NCI-H2227 (cell line): Measurements from ENCODE around the gene CRACDL.

Source experiments
- DNase-seq: peaks from one replicate; lab custom pipeline; 2025; ENCODE audit not compliant: unreplicated experiment; lab: John Stamatoyannopoulos, UW

CRACDL gene

GRCh38 chr2:98935777-98936352 lies at the start of gene CRACDL:
CRACDL (minus strand) TSS chr2:98936225; CDS start chr2:98846800, 89,425 bp downstream.
- DNase-seq, result peak; percentile 43

DNA sequence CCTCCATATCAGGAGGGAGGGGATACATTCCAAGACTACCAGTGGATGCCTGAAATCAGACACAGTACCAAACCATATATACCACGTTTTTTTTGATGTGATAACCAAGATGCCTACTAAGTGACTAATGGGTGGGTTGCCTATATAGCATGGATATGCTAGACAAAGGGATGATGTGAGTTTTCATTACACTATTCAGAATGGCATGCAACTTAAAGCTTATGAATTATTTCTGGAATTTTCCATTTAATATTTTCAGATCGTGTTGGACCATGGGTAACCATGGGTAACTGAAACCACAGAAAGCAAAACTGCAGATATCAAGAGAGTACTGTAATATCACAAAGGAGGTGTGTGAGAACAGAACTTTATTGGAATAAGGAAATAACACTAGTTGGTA lies 39.6 kb upstream of the CRACDL start:
- no peak for DNase-seq

DNA sequence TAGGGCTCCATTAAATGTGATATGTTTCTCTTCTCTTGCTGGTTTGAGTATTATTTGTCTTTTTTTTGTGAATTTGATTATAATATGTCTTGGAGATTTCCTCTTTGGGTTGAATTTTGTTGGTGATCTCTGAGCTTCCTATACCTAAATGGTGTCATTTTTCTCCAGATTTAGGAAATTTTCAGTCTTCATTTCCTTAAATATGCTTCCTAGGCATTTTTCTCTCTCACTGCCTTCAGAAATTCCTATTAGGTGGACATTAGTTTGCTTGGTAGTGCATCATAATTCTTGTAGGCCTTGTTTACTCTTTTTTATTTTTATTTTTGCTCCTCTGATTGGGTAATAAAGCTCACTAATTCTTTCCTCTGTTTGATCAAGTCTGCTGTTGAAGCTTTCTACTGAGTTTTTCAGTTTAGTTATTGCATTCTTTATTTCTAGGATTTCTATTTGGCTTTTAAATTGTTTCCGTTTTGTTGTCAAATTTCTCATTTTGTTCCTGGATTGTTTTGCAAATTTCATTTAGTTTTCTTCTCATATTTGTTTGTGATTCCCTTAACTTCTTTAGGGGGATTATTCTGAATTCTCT lies 36.6 kb upstream of the CRACDL start:
- no peak for DNase-seq

DNA sequence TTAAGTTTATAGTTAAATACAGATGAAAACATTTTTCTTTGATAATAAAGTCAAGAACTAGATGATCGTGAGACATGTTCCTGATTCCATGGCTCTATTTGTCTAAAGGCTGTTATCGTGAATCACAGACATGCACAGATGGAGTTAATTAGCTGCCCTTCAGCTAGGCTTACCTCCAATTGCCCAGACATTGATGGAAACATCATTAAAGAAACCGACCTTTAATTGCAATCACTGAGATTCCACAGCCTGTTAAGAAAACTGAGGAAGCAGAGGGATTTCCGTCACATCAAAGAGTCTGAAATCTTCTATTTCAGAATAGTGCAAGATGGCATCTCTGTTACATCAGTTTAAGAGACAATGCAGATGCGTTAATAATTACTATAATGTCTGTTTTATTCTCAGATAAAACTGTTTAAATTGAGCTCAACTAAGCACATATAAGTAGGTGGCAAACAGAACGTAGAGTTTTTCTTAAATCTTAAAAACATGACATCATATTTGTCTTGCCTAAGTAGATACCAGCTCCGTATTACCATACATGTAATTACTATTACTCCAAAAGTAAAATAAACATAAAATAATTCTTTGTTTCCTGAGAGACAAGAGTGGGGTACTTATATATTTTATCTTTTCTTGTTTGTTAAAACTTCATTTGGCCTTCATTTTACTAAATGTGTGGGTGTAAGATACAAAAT lies 23.9 kb upstream of the CRACDL start:
- DNase-seq, result no peak

GRCh38 chr2:98952966-98953365 lies 16.9 kb upstream of the CRACDL start:
- DNase-seq, result no peak

DNA sequence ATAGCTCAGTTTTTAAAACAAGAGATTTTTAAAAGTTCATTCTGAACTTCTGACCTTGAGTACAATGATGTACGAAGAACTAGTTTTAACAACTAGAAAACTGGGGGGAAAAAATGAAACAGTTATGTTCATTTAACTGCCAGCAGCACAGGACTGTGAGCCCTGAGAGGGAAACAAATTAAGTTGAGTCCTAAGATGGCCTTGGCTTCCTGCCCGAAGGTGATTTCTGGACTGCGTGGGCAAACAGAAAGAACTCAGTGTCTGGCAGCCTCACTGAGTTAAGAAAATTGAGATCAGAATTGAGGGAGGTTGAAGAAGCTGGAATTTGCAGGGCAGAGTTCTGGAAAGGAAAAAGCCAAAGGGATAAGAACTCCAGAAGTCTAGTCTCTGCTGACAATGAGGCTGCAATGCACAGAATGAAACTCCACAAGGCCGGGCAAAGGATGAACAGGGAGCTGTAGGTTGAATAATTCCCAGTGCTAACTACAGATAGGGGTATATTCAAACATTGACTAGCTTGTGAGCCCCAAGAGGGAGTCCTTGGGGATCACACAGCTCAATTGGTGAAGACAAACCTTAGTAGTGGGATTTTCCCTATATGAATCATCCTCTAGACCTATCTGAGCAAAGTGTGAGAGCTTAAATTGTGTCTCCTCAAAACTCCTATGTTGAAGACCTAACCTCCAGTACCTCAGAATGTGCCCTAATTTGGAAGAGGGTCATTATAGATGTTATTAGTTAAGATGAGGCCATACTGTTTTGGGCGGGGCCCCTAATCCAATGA lies 13.1 kb upstream of the CRACDL start:
- DNase-seq, result no peak

- DNase-seq, result no peak
These were observed 11.5 kb upstream of the CRACDL start for GRCh38 chr2:98947554-98947953.

DNA sequence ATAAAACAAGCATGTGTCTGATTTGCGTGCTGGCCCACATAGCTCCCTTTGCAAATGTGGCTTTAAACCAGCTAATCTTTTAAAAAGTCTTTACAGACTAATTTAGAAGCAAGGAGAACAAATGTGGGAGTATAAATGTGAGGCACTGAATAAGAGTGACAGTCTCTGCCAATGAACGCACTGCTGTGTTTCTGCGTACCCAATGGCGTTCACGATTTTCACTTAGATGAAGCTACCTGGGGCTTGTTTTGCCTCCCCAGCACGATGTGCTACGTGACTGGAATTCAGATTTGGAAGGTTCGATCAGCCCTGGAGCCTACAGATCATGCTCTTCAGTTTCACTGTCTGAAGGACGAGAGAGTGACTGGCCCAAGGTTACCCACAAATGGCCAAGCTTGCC lies 10.8 kb upstream of the CRACDL start:
- DNase-seq, result no peak

GRCh38 chr2:98944775-98945174 lies 8.8 kb upstream of the CRACDL start:
- no peak for DNase-seq

- DNase-seq, result no peak
These were observed 4.1 kb upstream of the CRACDL start for GRCh38 chr2:98940102-98940501.

- DNase-seq, result no peak
These were observed 1.9 kb upstream of the CRACDL start for GRCh38 chr2:98937906-98938305.

- DNase-seq, result peak; percentile 22
These were observed 627 bp upstream of the CRACDL start for GRCh38 chr2:98936353-98937351.

GRCh38 chr2:98935111-98935770 lies 784 bp downstream of the CRACDL start:
- DNase-seq, result no peak

DNA sequence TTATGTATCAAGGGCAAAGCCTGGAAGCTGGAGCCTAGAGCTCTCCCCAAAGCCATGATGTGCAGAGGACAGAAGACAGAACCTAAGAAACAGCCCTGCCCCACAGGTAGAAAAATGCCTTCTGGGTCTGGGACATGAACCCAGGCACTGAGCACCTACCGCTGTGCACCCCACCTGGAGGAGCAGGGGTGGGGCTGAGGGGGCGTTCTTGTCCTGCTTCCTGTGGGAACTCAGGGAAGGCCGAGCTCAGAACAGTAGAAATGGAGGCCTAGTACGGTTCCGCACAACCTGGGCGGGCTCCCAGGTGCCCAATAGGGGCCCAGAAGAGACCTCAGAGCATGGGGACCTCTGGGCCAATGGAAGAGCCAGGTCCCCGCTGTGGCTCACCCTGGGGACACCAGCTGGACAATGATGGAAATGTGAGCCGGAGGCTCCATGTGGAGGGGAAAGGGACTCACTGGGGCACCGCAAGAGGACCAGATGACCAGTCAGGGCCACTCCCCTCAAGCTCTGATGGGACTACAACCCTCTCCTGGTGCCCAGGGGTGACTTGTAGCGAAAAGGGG lies 3.2 kb downstream of the CRACDL start:
- no peak for DNase-seq

DNA sequence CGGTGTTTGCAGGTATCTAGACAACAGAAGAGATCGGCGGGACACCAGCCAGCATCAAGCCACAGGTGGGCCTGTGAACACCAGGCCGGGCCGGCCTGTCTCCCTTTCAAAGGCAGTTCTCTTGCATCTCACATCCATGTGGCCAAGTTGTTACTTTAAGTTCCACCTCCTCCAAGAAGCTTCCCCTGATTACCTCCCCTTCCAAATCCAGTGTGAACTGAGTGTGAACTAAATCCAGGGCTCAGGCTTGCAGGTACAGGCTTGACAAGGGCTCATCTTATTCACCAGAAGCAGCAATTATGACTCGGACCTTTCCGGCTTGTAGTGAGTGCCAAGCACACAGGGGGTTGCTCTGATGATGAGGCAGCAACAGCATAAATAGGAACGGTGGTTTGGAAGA lies 3.9 kb downstream of the CRACDL start:
- DNase-seq, result no peak

- DNase-seq, result no peak
These were observed 4.4 kb downstream of the CRACDL start for GRCh38 chr2:98931596-98931995.

DNA sequence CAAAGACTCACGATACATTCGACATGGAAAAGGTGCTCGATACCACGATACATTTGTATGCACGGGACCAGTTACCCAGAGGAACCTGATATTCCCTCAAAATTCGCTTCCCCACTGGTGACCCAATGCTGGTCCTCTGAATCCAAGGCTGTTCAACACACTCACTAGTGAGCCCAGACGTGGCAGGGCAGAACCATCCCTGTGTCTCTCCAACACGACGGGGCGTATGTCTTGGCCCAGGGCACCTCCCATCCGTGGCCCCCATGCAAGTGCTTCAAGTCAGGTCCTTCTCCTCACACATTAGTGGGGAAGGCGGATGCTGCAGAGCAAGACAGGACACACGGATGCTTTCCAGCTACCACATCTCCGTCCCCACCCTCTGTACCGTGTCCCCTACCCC lies 6.1 kb downstream of the CRACDL start:
- DNase-seq, result no peak

GRCh38 chr2:98928242-98928641 lies 7.8 kb downstream of the CRACDL start:
- no peak for DNase-seq

GRCh38 chr2:98927027-98927426 lies 9.0 kb downstream of the CRACDL start:
- DNase-seq, result no peak

DNA sequence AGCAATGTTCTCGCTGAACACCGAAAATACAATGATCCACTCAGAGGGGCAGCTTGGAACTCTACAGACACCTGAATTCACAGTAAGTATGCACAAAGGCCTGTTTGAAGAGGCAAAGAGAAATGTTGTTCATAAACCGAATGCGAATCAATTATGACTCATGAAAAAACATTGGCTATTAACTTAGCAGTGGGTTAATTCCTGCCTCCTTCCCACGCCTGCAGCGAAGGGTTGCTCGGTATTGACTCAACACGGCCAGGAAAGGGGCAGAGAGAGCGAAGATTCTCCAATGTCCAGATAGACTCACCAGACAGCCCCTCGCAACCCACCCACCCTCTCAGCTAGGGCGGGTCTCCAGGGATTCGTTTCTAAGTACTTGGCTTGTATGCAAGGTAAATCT lies 9.4 kb downstream of the CRACDL start:
- DNase-seq, result no peak
